HG03571 (cell line): Measurements from ENCODE around the gene ZBTB7A.
"Not testable (repeated sequence)": the region's sequence is repeated elsewhere in the genome, so short reads cannot be mapped to it uniquely, and the experiment has no call there.

Experiments
- ATAC-seq: cut with Tn5 transposase; IDR thresholded peaks from one replicate; pipeline ENCODE4 v1.9.1; 2021; ENCODE audit not compliant: unreplicated experiment

Gene ZBTB7A

DNA sequence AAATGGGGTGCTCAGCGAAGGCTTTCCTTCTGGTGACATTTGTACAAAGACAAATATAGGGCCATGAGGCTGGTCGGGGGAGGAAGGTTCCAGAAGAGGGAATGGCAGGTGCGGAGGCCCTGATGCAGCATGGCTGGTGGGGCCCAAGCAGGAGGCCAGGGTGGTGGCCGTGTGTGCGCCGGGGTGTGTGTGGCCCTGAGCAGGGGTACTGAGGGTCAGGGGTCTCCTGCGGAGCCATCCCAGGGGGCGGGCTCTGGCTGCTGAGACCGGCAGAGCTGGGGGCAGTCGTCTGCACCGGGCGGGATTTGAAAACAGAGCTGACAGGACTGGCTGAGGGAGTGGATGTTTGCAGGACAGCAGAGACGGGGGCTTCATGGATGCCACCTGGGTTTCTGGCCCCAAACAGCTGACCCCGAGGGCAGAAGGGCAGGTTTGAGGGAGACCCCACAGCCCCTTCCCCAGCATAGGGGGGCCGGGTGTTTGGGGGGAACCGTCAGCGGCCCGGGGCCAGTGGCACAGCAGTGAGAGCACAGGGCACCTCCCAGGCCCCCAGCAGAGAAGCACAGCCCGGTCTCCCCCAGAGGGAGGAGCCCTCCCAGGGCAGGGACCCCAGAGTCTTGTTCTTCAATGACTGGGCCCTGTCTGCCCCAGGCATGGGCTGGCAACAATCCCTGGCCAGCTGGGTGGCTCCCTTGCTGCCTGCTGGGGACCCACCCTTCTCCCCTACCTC is 47.8 kb downstream of the ZBTB7A start:
- ATAC-seq, result no peak

DNA sequence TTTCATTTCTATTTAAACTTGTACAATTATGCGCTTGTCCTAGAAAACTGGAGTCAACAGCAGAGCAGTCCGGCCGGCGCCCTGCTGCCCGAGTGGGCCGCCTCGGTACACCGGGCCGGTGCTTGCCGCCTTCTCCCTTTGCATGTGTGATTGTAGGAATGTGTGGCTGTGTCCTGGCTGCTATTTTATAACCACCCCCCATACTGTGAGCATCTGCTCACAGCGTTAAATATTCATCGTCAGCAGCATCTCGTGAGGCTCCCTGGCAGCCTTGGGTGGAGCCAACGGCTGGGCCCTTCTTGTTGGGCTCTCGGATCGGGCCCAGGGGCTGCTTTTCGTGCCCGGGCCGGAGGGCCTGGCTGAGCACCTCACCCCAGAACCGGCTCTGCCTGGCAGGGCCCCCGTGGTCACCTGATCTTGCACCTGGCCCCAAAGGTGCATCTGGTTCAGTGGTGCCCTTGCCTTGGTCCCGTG is 48.5 kb downstream of the ZBTB7A start:
- ATAC-seq, result no peak

DNA sequence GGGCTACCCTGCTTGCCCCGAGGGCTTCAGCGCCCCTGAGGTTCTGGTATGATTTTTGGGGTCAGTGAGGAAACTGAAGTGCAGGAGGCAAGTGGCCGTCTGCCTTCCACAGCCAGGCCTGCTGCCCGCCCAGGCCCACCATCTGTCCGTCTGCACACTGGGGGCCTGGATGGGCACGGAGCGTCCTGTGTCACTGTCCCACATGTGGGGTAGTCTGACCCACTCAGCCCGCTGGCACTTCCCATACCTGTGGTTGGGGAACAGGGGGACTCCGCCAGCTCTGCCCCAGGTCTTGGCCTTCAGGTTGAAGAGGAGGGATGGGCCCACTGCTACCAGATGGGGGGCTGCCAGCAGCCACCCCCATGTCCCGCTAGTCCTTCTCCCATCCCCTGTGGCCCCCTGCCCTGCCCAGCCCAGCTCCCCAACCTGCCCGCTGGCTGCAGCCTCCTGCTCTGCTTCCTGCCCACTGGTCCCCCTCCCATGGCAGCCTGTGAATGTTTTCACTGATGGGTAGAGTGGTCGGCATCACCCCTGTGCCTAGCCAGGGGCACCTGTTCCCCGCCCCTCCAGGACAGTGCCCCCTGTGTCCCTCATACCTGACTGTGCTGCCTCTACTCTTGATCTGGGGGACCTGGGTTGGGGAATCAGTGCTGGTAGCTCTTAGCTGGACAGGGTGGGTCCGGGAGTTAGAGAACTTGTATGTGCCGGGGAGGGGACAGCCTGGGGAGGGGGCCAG is 49.6 kb downstream of the ZBTB7A start:
- no peak for ATAC-seq

DNA sequence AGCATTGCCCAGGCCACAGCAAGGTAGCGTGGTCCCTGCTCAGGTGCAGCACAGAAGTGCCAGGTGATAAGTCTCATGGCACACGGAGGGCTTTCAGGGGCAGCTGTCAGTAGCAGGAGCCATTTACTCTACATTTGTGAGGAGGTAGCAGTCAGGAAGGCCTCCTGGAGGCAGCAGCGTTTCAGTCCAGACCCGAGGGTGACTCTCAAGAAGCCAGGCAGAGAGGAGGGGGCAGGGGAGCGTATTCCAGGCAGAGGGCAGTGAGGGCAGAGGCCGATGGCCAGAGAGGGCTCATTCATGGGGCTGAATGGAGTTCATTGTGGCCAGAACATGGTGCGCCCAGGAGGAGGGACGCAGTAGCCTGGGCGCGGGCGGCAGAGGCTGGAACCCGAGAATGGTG is 50.2 kb downstream of the ZBTB7A start:
- ATAC-seq, result no peak

DNA sequence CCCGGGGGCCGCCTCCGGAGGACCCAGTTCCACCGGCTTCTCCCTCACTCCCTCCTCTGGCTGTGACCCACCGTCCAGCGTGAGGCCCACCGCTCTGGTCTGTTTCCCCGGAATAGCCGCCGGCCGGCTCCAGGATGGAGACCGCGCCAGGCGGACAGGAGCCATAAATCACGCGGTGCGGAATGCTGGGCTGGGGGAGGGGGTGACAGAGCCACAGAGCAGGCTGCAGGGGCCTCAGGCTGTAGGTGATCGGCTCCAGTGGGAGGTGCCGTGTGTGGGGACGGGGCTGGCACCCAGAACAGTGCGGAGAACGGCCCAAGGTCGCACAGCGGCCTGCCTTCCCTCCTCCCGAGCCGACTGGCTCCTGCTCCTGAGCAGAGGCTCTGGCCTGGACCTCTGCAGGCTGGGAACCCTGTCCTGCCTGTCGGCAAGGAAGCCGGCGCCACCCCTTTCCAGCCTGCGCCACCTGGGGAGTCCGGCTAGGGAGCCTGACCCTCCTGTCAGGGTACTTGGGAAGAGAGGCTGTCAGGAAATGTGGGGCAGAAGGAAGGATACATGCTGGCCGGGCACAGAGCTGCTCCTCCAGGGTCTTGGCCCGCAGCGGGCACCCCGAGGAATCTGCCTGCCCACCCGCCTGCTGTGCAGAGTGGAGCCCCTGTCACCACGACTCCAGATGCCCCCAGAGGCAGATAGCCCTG is 50.8 kb downstream of the ZBTB7A start:
- no peak for ATAC-seq

DNA sequence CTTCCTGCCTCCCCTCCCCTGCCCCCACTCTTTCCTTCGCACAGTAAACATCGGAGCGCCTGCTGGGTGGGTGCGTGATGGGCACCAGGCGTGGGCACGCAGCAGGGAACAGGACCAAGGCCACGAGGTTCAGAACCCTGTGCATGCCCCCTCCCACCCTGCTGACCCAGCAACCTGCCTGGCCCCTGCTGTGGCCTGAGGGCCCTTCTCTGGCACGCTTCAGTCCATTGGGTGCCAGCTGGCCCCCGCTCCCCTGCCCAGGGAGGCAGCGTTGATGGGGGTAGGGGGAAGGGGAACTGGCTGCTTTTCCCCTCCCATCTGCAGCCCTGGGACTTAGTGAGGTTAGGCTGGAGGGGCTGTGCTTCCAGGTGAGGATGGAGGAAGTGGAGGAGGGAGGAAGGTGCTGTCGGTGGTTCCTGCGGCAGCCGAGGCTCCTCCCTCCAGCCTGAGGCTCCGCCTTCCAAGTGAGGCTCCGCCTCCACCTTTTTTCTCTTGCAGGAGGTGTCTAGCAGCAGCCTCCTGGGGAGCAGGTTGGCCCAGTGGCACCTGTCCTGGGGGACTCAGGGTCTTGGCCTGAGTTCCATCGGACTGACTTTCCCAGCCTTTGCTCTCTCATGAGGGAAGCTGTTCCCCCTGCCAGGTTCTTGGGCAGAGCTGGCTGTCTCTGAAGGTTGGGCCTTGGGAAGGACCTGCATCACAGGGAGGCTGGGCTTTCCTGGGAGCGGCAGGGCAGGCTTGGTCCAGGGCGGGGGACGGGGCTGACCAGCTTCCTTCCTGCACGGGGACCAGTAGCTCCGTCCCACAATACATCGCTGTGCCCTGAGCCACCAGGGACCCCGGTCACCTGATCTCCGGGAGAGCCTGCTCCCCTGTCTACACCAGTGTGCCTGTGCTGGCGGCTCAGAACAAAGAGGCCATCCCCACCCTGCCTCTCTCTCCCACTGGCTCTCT is 51.9 kb downstream of the ZBTB7A start:
- ATAC-seq, result no peak

DNA sequence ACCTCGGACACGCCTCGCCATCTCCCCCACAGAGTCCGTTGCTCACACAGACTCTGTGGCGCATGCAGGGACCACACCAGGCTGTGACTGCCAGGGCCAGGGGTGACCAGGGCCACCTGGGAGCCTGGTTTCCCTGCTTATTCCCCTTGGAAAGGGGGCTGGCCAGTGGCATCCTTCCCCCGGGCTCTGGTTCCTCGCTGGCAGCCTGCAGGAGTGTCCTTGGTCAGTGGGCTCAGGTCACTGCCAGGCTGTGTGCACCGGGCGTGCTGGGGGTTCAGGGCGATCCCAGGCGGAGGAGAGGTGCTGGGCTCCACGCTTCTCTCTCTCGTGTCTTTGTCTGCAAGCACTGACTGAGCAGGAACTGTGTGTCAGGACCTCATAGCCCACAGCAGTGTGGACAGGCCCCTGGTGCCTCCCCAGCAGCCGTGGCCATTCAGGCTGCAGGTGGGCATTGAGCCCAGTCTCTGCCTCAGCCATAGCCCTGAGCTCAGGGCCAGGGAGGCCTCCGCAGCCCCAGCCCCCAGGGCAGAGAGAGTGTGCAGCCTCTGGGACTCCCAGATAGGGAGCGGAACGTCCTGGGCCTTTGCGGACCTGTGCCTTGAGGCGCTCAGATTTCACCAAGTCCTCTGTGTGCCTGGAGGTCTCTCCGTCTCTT is 52.7 kb downstream of the ZBTB7A start:
- ATAC-seq, result no peak

DNA sequence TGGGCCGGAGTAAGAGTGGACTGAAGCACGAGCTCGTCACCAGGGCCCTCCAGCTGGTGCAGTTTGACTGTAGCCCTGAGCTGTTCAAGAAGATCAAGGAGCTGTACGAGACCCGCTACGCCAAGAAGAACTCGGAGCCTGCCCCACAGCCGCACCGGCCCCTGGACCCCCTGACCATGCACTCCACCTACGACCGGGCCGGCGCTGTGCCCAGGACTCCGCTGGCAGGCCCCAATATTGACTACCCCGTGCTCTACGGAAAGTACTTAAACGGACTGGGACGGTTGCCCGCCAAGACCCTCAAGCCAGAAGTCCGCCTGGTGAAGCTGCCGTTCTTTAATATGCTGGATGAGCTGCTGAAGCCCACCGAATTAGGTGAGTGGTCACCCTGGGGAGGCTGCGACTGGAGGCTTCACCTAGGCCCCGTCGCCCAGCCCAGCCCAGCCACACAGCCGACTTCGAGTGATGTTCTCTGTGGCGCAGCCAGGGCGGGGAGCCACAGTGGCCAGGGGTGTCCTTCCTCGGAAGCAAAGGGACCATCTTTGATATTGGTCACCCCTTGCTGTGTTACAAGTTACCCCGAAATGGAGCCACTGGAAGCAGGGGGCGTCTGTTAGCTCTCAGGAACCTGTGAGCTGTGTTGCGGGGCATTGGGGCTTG is 53.6 kb downstream of the ZBTB7A start:
- no peak for ATAC-seq

DNA sequence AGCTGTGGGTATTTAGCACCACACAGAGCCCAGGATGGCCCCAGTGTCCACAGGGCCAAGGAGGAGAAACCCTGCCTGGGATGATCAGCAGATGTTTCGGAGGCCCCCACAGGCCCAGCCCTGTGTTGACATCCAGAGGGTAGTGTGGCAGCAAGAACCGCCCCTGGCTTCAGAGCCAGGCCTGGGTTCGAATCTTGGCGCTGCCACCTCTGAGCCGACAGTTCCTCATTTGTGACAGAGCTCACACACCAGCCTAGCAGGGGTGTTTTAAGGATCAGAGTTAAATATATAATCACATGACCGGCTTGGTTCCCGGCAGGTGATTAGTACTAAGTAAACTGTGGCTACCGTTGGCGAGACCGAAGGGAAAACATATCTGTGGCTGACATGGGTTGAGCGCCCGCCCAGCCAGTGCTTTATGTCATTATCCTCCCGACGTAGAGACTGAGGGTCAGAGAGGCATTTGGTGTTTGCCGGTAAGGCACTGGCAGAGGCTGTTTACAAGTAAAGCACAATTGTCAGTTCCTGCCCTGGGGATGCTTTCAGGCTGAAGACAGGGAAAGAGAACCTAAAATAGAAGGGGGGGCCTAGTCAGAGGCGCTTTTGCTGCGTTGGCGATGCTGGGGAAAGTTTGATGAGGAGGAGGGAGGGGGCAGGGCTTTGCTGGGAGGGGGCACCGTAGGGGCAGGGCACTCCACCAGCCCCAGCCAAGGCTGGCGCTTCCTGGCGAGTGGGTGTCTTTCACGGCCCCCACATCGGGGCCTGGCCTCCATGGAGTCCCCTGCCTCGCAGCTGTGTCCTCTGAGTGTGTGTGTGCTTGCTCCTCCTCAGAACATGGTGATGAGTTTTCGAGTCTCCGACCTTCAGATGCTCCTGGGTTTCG is 54.4 kb downstream of the ZBTB7A start:
- no peak for ATAC-seq

DNA sequence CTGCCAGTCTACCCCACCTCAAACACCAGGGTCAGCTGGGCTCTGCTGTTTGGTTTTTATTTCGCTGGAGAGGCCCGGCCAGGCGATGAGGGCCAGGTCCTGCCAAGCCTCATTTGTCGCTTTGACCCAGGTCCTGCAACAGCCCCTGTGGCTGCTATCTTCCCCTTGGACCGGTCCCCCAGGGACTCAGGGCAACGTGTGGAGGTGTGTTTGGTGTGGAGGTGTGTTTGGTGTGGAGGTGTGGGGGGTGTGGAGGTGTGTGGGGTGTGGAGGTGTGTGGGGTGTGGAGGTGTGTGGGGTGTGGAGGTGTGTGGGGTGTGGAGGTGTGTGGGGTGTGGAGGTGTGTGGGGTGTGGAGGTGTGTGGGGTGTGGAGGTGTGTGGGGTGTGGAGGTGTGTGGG is 55.3 kb downstream of the ZBTB7A start:
- not testable (repeated sequence) for ATAC-seq

DNA sequence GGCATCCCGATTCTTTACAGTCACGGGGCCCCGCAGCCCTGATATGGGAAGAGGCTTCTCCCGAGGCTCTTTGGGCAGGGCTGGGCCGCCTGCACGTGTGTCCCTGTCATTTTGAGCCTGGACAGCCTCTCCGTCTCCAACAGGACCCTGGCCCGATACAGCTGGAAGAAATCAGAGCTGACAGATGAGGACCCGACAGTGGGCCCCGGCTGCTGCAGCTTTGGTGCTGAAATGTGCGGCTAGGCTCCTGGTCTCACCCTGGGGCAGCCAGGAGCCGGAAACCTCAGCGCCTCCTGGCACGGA is 55.9 kb downstream of the ZBTB7A start:
- no peak for ATAC-seq

DNA sequence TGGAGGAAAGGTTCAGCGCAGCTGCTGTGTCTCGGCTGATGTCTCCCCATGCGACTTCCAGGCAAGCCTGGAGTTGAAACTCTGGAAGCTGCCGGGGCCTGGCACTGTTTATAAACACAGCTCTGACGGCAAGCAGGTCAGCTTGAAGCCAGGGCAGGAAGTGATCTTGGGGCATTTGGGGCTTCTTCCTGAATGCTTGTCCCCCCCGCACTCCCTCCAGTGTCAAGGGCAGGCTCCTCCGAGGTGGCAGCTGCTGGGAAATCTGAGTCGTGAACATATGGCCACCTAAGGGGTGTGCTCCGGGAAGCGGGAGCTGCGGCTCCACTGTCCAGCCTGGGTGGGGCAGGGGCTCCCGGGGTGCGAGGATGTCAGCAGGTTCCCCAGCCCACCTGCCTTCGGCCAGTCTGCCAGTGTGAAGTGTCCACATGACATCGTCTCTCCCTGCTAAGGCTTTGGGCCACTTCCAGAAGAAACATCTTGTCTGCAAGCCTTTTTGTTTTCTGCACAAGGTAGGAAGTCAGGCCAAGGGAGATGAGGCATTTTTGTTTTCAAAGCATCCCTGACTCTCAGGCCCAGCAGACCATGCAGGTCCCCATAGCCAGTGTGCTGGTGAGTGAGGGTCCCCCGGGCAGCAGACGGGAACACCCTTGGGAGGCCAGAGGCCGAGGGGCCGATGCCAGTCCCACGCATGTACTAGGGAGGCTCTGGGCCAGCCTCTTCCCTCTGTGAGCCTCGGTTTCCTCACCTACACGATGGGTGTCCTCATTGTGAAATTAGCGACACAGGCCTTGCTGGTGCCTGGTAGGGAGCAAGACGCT is 56.5 kb downstream of the ZBTB7A start:
- no peak for ATAC-seq

DNA sequence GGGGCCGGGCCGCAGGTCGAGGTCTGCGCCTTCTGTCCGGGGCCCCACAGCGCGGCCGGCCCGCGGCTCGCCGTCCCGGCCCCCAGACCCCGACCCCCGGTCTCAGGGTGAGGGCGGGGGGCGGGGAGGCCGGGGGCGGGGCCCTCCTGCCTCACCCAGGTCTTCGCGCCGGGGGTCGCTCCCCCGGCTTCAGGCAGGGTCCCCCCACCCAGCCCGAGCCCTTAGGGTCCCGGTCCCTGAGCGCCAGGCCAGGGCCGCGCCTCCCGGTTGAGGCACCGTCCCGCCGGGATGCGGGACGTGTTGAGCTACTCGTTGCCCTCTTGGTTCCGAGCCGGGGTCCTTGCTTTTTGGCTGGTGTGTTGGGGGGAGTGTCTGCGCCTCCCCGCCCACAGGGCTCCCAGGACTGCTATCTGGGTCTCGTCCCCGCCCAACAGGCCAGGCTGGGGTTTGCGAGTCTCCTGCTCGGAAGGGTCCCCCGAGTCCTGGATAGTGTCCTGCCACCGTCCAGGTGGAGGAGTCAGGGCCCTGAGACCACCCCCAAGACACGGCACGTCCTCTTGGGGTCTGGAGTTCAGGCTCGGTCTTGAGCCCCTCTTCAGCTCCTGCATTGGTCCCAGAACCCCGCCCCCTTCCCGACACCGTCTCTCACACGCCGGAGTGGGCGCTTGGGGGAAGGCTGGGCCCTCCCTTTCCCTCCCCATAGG is 58.7 kb downstream of the ZBTB7A start:
- ATAC-seq, result peak; percentile 2

DNA sequence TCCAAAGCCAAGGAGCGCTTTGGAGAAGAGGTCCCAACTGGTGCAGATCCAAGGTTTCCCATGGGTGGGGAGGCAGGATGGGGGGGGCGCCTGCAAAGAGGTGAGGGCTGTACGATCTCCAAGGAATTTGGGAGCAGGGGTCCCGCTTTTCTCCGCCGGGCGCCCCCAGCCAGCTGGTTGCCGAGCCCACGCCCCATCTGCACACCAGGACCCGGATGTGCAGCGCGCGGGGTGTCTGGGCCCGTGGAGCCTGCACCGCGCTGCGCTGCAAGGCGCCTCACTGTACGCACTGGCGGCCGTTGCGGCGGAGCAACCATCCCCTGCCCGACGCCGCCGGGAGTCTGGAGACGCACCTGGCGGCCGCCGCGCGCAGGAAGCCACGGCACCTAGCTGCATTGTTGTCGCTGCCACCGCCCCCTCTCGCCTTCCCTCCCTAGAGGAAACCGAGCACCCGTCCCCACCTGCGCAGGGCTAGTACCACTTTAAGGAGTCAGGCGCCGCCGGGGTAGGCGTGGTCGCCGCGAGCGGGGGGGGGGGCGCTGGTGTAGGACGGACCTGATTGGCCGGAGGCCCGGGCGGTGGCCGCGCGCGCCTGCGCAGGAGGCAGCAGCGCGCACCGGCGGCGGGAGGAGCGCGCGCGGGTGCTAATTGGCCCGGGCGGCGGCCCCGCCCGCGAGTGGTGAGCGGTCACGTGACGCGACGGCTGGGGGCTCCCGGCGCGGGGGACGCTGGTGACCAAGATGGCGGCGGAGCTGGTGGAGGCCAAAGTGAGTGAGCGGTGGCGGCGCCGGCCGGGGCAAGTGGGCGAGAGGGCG is 59.5 kb downstream of the ZBTB7A start, which contains the start of gene PIAS4:
TSS of gene PIAS4 (plus strand) at position 716 of the 815 bp plus-strand sequence. CDS start at position 741, 25 bp downstream.
- peak; percentile 80 for ATAC-seq

DNA sequence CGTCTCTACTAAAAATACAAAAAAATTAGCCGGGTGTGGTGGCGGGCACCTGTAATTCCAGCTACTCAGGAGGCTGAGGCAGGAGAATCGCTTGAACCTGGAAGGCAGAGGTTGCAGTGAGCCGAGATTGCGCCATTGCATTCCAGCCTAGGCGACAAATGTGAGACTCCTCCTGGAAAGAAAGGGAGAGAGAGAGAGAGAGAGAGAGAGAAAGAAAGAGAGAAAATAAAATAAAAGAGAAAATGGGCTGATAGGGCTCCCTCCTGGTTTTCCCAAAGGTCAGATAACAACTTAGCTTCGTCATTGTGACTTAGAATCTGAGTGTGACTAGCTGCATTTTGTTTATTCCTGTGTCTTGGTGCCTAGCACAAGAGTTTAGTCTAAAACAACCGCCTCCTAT is 61.3 kb downstream of the ZBTB7A start:
- not testable (repeated sequence) for ATAC-seq

DNA sequence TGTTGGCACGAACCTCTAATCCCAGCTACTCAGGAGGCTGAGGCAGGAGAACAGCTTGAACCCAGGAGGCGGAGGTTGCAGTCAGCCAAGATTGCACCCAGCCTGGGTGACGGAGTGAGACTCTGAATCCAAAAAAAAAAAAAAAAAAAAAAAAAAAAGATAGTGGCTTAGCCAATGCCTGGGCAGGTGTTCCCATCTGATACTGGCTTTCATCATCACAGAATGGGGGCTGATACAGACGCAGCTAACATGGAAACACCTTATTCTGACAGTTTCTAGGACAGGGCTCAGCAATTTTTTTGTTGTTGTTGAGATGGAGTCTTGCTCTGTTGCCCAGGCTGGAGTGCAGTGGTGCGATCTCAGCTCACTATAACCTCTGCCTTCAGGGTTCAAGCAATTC is 65.9 kb downstream of the ZBTB7A start:
- ATAC-seq, result not testable (repeated sequence)
